ENCODE results near the gene HAUS6. TPM values are rescaled to one million over a fixed set of nuclear protein-coding genes. Genes with fewer than 3 reads are reported as not detected.

HAUS6 gene
- total RNA-seq, 1 donor from 2014 or later = 5.9 TPM

GRCh38 chr9:19009391-19009965, 93.2 kb downstream of the HAUS6 start:
- intact Hi-C loops (cut with DNase I) = no loop called here
- DNase-seq (no peak), ATAC-seq (ENCODE audit: poor library complexity) (no peak)

Other genes with a start within 250 kb of the HAUS6 start
- gene SAXO1, start 69.7 kb downstream of the HAUS6 start, total RNA-seq = not detected
- 69.4 TPM for gene RRAGA, start 53.5 kb downstream of the HAUS6 start, total RNA-seq
- 65.5 TPM for gene PLIN2, start 24.6 kb upstream of the HAUS6 start, total RNA-seq
- 20.8 TPM for gene DENND4C, start 127.8 kb upstream of the HAUS6 start, total RNA-seq